ENCODE measurements around the gene KCNH5.

GRCh38 chr14:63045234-63045611 is at the start of gene KCNH5:
- TF ChIP-seq POLR2A (IDR thresholded peaks at IDR 0.05; ENCODE audit: low read length) (no peak), GATA1 (IDR thresholded peaks at IDR 0.05; ENCODE audit: low read depth, low read length) (no peak)

All from erythroblast (primary cell).